H1 (cell line): ENCODE measurements around the gene CAB39L. TPM values are rescaled to one million over a fixed set of nuclear protein-coding genes. Genes with fewer than 3 reads are reported as not detected.

ENCODE experiments used
- ATF2 ChIP-seq: IDR thresholded peaks from 2 replicates; pipeline ENCODE4 v1.6.1; 2012; ENCODE audit warnings: low read length, inconsistent platforms
- ATF3 ChIP-seq: IDR thresholded peaks from 2 replicates; pipeline ENCODE4 v1.6.1; 2011; ENCODE audit warnings: low read depth, mild to moderate bottlenecking, low read length; ENCODE audit not compliant: insufficient read depth
- CTCF ChIP-seq, 3 experiments: IDR thresholded peaks; 1 replicate in 2 of 3; 2 replicates in 1 of 3; pipeline versions ENCODE4 v1.5.1 to v1.6.1; 2011; ENCODE audit warnings: low read length in 3 of 3, mild to moderate bottlenecking in 3 of 3, inconsistent platforms in 2 of 3, low read depth in 1 of 3, moderate library complexity in 1 of 3; ENCODE audit not compliant: insufficient read depth in 1 of 3; ENCODE audit errors: control extremely low read depth in 1 of 3
- EGR1 ChIP-seq: IDR thresholded peaks from 2 replicates; pipeline ENCODE4 v1.6.1; 2011; ENCODE audit warnings: low read depth, low read length, borderline replicate concordance
- FOSL1 ChIP-seq: IDR thresholded peaks from 2 replicates; pipeline ENCODE4 v1.6.1; 2011; ENCODE audit warnings: mild to moderate bottlenecking, low read depth, low read length, moderate library complexity; ENCODE audit not compliant: insufficient read depth
- MAFK ChIP-seq: IDR thresholded peaks from 2 replicates; pipeline ENCODE4 v1.6.1; 2012; ENCODE audit warnings: low read depth, mild to moderate bottlenecking, improper control_type of control experiment, low read length
- polyA plus RNA-seq, 7 experiments: library from polyadenylated mRNA; depleted of rRNA in 3 of 7; stranded (reverse) in 5 of 7; unstranded in 2 of 7; fragments of >200 nt in 5 of 7; fragments of 200-250 nt in 2 of 7; gene quantifications; 1 replicate in 5 of 7; 2 replicates in 1 of 7; 4 replicates in 1 of 7; pipeline versions ENCODE4 v1.2.1 to v1.2.3, GENCODE V29; 2011 to 2013; ENCODE audit warnings: missing spikeins in 2 of 7, mixed read lengths in 2 of 7
- total RNA-seq: library from RNA; stranded (reverse); fragmentation: NEBNext Ultra II Directional; extraction: Animal tissue kit (Norgen Biotek cat#: 25700); gene quantifications from 2 replicates; pipeline ENCODE4 v1.2.1, GENCODE V29; 2021

Gene CAB39L
- total and polyA plus RNA-seq, 2 of the 8 experiments (the other 6 are each of a cell fraction or from before 2014, with no cell fraction given) = 2.5 to 4.8 TPM

- TF ChIP-seq EGR1 (no peak), ATF2 (no peak), MAFK (no peak), FOSL1 (no peak), ATF3 (no peak), CTCF (IDR thresholded peaks at IDR 0.05; ENCODE audit: control extremely low read depth in 1 of 3, insufficient read depth in 1 of 3, low read depth in 1 of 3, low read length in 3 of 3) (no peak)
Observed at GRCh38 chr13:49371943-49372613, 71.8 kb downstream of the CAB39L start (continued).
